Neutrophil (primary cell): ENCODE results near the gene OR2W1.

ENCODE experiments used
- H3K27ac ChIP-seq: fragments of 200-600 bp; sonication (generic); 2 replicates; pipeline ENCODE4 v1.5.1; 2016; ENCODE audit warnings: mild to moderate bottlenecking, moderate library complexity
- H3K27me3 ChIP-seq: fragments of 200-600 bp; sonication (generic); 2 replicates; pipeline ENCODE4 v1.6.0; 2016; ENCODE audit warnings: mild to moderate bottlenecking
- H3K36me3 ChIP-seq: fragments of 200-600 bp; sonication (generic); 2 replicates; pipeline ENCODE4 v1.5.1; 2017
- H3K4me1 ChIP-seq, 2 experiments: fragments of 200-600 bp in 1 of 2; sonication (generic) in 1 of 2; 1 replicate in 1 of 2; 2 replicates in 1 of 2; pipeline versions ENCODE4 v1.5.1 to v1.6.1; 2013 to 2016; ENCODE audit warnings: low read depth in 1 of 2, low read length in 1 of 2, mild to moderate bottlenecking in 1 of 2, moderate library complexity in 1 of 2; ENCODE audit not compliant: control insufficient read depth in 1 of 2, insufficient read depth in 1 of 2
- H3K4me3 ChIP-seq, 2 experiments: fragments of 200-600 bp in 1 of 2; sonication (generic) in 1 of 2; 1 replicate in 1 of 2; 2 replicates in 1 of 2; pipeline ENCODE4 v1.5.1; 2013 to 2016; ENCODE audit warnings: low read depth in 1 of 2, low read length in 1 of 2, mild to moderate bottlenecking in 1 of 2, moderate library complexity in 1 of 2
- H3K9me3 ChIP-seq: fragments of 200-600 bp; sonication (generic); 2 replicates; pipeline ENCODE4 v1.5.1; 2016
- CTCF ChIP-seq: fragments of 200-600 bp; sonication (generic); IDR thresholded peaks from 2 replicates; pipeline ENCODE4 v1.5.1; 2016; ENCODE audit warnings: antibody characterized with exemption

The OR2W1 gene

GRCh38 chr6:29045075-29045474, at the start of gene OR2W1:
Gene OR2W1 (minus strand): TSS chr6:29045175. CDS start chr6:29045175, 0 bp downstream.
- no peak for TF ChIP-seq CTCF
- Histone ChIP-seq H3K27me3 (peaks cover 48% of the 10 kb centered on the region), H3K9me3 (no peaks in the 10 kb centered on the region), H3K36me3 (no peaks in the 10 kb centered on the region), H3K4me3 (no peak within 1 kb of the TSS), H3K27ac (no peak within 1 kb of the TSS), H3K4me1 (no peaks in the 10 kb centered on the region)

- TF ChIP-seq CTCF = no peak
- Histone ChIP-seq H3K4me1 (no peaks in the 10 kb centered on the region), H3K9me3 (no peaks in the 10 kb centered on the region), H3K36me3 (no peaks in the 10 kb centered on the region), H3K27me3 (no peaks in the 10 kb centered on the region), H3K4me3 (no peak overlapping the region), H3K27ac (no peak overlapping the region)
These were observed 48.0 kb upstream of the OR2W1 start for GRCh38 chr6:29092957-29093356.

GRCh38 chr6:29087213-29087612, 42.2 kb upstream of the OR2W1 start, which contains the start of gene OR2B3:
Gene OR2B3 (minus strand): TSS chr6:29087313. CDS start chr6:29087248, 65 bp downstream.
- no peak within 1 kb of the TSS for H3K4me3 ChIP-seq
- no peak for TF ChIP-seq CTCF

GRCh38 chr6:29082457-29082856, 37.5 kb upstream of the OR2W1 start:
- Histone ChIP-seq H3K36me3 (no peaks in the 10 kb centered on the region), H3K27ac (no peak overlapping the region), H3K9me3 (no peaks in the 10 kb centered on the region), H3K4me3 (no peak overlapping the region), H3K27me3 (no peaks in the 10 kb centered on the region), H3K4me1 (no peaks in the 10 kb centered on the region)
- TF ChIP-seq CTCF = no peak

More at GRCh38 chr6:29087213-29087612, 42.2 kb upstream of the OR2W1 start, which contains the start of gene OR2B3:
- no peak within 1 kb of the TSS for H3K27ac ChIP-seq
- no peaks in the 10 kb centered on the region for H3K36me3 ChIP-seq
- no peaks in the 10 kb centered on the region for H3K27me3 ChIP-seq
- H3K9me3 ChIP-seq = no peaks in the 10 kb centered on the region
- H3K4me1 ChIP-seq = no peaks in the 10 kb centered on the region

- Histone ChIP-seq H3K36me3 (no peaks in the 10 kb centered on the region), H3K27ac (no peak overlapping the region), H3K9me3 (no peaks in the 10 kb centered on the region), H3K4me1 (no peaks in the 10 kb centered on the region), H3K27me3 (no peaks in the 10 kb centered on the region), H3K4me3 (no peak overlapping the region)
- TF ChIP-seq CTCF = no peak
These were observed 36.3 kb upstream of the OR2W1 start for GRCh38 chr6:29081312-29081711.

- Histone ChIP-seq H3K36me3 (no peaks in the 10 kb centered on the region), H3K4me1 (no peaks in the 10 kb centered on the region)
These were observed 34.2 kb upstream of the OR2W1 start for GRCh38 chr6:29079203-29079602.

More at GRCh38 chr6:29079203-29079602, 34.2 kb upstream of the OR2W1 start:
- no peak for TF ChIP-seq CTCF
- peaks cover 9% of the 10 kb centered on the region for H3K27me3 ChIP-seq
- H3K4me3 ChIP-seq = no peak overlapping the region
- no peaks in the 10 kb centered on the region for H3K9me3 ChIP-seq
- no peak overlapping the region for H3K27ac ChIP-seq
